Activated CD4-positive, alpha-beta T cell treated with anti-CD3 and anti-CD28 coated beads for 1 hour (primary cell): ENCODE measurements around the gene FARP1.
"Not testable (repeated sequence)": the region's sequence is repeated elsewhere in the genome, so short reads cannot be mapped to it uniquely, and the experiment has no call there.

Experiments
- DNase-seq: peaks from one replicate; pipeline ENCODE4 v3.0.0-alpha.2; 2020

Gene FARP1

GRCh38 chr13:98342953-98343352 is 200.1 kb downstream of the FARP1 start:
- DNase-seq = no peak

DNA sequence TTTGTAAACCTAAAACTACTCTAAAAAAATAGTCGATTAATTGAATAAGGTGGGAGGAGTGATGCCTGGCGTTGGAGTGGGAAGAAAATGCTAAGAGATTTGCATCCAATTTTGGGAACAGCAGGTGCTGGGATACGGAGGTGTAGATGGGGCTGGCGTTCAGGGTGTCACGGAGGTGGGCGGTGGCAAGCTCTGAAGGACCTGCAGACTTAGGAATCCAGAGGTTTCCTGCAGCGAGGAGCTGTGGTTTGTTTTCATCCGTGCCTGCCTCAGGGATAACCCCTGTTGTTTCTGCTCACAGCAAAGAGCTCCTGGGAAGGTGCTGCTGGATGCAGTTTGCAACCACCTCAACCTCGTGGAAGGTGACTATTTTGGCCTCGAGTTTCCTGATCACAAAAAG is 200.6 kb downstream of the FARP1 start:
- no peak for DNase-seq

GRCh38 chr13:98344392-98344791 is 201.5 kb downstream of the FARP1 start:
- DNase-seq = no peak

DNA sequence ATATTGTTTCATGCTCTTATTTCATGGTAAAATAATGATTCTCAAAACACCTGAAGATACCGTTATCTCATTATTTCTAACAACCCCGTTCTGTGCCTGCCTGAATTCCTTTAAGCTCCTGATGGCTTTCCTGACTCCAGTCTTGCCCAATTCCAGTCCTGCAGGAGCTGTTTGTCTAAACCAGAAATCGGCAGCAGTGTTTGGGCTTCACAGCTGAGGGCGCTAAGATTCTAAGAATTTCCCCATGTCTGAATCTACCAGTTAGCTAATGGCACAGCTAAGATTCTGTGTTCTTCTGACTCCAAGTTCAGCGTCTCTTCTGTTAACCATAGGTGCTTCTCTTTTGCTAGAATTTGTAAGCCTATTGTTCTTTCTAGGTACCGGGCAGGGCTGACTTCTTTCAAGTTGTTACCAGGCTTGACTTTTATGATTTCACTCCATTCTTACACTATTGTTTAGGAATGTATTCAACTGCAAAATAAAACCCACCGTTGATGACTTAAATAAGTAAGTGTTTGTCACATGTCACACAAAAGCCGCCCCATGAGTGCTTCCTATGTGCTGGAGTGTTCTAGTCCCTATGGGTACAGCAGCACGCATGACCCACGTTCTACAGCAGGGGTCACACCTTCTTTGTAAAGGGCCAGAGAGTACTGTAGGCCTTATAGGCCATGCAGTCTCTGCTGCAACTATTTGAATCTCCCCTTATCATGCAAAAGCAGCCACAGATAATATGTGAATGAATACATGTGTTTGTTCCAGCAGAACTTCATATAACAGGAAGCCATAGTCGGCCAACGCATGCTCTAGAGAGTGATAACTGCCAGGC is 202.4 kb downstream of the FARP1 start:
- no peak for DNase-seq

DNA sequence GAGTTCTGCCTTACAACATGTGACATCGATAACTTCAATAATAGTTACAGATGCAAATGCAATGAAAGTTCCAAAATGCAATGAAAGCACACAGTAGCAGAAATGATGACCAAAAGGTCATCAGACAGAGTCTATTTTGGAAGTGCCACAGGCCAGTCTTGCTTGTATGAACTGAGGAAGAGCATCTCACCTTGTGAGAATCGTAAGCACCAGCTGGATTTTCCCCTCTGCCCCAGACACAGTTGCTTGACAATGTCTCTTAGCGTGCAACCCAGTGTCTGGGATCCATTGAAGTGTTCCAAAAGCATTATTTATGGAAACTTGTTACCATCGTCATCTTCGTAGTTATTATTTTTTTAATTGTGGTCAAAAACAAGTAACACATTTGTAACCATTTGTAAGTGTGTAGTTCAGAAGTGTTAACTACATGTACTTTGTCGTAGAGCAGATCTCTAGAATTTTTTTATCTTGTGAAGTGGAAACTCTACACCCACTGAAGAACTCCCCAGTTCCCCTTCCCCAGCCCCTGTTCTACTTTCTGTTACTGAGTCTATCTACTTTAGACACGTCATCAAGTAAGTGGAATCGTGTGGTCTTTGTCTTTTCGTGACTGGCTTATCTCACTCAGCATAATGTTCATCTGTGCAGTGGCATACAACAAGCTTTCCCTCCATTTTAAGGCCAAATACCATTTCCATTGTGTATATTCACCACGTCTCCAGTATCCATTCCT is 204.2 kb downstream of the FARP1 start:
- no peak for DNase-seq

- no peak for DNase-seq
Measured at GRCh38 chr13:98347756-98348155, 204.9 kb downstream of the FARP1 start.

- no peak for DNase-seq
Measured at GRCh38 chr13:98348466-98349200, 205.7 kb downstream of the FARP1 start.

GRCh38 chr13:98349731-98350305 is 206.9 kb downstream of the FARP1 start:
- DNase-seq = no peak

DNA sequence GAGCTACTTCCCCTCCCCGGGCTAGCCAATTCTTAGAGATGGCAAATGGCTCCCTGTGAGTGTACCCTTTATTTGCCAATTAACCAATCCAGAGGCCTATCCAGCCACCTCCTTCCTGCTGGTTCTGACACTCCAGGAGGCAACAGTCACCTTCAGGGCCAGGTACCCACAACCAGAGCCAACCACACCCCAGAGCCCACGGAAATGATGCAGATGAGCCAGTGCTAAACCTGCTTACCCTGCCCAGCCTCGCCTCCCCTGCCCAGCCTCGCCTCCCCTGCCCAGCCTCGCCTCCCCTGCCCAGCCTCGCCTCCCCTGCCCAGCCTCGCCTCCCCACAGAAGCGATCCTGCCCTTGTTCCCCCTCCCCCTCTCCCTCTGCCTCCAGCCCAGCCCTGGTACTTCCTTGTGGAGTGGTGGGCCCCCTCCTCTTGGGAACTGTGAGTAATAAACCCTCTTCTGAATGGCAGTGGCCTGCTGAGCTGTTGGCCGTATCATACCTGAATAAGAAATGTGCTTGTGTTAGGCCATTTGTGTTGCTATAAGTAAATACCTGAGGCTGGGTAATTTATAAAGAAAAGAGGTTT is 207.9 kb downstream of the FARP1 start:
- DNase-seq = no peak

DNA sequence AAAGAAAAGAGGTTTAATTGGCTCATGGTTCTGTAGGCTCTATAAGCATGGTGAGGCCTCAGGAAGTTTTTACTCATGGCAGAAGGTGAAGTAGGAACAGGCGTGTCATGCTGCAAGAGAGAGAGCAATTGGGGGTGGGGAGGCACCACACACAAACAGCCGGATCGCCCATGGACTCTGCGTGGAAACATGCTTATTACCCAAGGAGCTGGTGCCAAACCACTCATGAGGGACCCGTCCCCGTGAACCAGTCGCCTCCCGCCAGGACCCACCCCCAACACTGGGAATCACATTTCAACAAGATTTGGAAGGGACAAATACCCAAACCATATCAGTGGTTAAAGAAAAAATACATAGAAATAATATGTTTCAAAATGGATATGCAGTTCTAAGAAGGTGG is 208.7 kb downstream of the FARP1 start:
- no peak for DNase-seq

- no peak for DNase-seq
Measured at GRCh38 chr13:98352226-98352625, 209.3 kb downstream of the FARP1 start.

- DNase-seq = no peak
Measured at GRCh38 chr13:98353750-98354149, 210.9 kb downstream of the FARP1 start.

DNA sequence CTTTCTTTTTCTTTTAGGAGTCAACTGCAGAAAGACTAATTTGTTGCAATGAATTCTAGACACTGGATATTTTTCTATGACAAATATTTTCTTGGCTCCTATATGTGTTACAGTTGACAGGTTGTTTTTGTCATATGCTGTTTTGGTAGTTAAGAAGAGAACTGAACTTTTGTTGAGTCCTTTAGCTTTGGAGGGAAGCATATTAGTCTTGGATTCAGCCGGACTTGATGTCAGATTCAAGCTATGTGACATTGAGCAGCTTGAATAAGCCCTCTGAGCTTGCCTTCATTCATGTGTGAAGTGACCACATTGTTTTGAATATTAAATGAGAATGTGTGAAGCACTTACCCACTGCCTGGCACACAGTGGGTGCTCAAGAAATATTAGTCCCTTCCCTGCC is 216.0 kb downstream of the FARP1 start:
- DNase-seq = no peak

DNA sequence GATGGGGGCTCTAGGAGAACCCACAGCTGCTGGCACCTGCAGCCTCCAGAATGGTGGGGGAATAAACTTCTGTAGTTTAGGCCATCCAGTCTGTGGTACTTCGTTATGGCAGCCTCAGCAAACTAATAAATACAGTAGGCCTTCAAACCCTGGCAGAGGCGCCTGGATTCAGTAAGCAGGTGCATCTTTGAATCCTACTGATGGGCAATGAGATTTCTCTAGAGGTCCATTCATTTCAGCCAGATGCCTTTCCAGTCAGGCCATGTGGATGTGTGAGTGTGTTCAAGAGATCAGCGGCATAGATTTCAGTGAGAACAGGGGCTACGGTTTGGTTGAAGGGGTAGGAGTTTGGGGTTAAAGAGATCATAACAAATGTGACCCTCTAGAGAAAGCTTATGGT is 217.7 kb downstream of the FARP1 start:
- DNase-seq = no peak

DNA sequence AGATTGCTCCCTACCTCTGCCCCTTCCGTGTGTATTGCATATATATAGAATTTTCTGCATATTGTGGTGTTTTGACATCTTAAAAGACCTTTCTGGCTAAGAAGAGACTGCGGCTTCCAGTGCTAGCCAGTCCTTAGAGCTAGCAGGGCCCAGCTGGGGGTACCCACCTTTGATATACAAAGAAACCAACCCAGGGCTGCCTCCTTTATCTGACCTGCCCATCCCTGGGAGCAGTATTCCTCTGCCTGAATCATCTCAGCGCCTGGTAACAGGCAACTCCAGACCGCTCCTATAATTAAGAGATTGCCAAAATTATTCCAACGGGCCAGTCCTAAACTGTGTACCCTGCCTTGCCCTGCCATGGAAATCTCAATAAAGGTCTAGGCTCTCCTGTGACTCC is 220.4 kb downstream of the FARP1 start:
- DNase-seq = no peak

GRCh38 chr13:98364179-98364578 is 221.3 kb downstream of the FARP1 start:
- no peak for DNase-seq

DNA sequence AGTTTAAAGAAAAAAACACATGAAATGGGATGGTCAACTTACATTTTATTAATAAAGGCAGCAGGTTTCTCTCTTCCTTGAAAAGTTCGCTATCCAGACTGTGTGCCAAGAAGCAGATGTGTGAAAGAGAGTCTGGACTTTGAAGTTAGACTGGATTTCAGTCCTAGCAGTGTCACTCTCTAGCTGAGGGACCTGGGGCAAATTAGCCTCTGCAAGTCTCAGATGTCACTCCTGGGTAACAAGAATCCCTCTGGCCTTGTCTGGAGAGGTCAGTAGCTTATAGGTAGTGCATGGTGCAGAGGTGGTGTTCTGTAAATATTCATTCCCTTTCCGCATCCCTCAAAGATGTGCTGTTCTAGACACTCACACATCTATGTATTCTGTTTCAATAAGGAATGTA is 221.8 kb downstream of the FARP1 start:
- no peak for DNase-seq

DNA sequence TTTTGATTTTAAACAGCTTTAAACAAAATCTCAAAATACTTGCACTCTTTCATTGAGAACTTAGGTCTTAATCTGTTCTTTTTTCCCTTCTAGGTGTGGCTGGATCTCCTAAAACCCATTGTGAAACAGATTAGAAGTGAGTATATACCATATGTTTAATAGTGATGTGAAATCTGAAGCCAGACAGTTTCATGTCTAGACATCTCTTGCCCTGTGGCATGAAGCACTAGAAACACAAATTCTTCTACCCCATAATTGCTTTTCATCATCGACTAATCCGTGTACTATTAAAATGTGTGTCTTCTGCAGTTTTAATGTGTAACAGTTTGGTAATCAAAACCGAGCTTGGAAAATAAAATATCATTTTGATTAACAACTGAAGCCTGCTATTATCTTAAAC is 222.4 kb downstream of the FARP1 start:
- no peak for DNase-seq

GRCh38 chr13:98366010-98366409 is 223.1 kb downstream of the FARP1 start:
- DNase-seq = no peak

DNA sequence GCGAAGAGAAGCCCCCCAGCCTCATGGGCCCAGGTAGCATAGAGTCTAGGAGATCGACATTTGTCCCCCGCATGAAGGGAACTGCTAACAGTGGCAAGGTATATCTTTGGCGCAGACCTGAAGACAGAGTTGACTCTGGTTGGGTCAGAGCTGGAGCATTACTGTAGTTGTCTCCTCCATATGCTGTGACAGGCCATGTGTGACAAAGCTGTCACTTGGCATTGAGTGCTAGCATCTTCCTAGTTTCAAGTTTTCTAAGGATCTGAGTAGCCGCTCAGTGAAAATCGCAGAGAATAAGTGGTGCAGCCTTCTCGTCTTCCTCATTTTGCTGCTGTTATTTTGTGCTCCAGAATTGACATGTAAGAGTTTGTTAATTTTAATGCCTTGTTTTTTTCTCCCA is 223.5 kb downstream of the FARP1 start:
- no peak for DNase-seq

- no peak for DNase-seq
Measured at GRCh38 chr13:98366959-98367358, 224.1 kb downstream of the FARP1 start.

GRCh38 chr13:98368019-98368418 is 225.1 kb downstream of the FARP1 start:
- no peak for DNase-seq

- DNase-seq = not testable (repeated sequence)
Measured at GRCh38 chr13:98369520-98369919, 226.6 kb downstream of the FARP1 start.
